NCI-H187 treated with DMSO at 0.1 percent for 48 hours (cell line): ENCODE results near the gene DNAJC30.

Source experiments
- DNase-seq: peaks from one replicate; lab custom pipeline; 2025; lab: John Stamatoyannopoulos, UW

The DNAJC30 gene

DNA sequence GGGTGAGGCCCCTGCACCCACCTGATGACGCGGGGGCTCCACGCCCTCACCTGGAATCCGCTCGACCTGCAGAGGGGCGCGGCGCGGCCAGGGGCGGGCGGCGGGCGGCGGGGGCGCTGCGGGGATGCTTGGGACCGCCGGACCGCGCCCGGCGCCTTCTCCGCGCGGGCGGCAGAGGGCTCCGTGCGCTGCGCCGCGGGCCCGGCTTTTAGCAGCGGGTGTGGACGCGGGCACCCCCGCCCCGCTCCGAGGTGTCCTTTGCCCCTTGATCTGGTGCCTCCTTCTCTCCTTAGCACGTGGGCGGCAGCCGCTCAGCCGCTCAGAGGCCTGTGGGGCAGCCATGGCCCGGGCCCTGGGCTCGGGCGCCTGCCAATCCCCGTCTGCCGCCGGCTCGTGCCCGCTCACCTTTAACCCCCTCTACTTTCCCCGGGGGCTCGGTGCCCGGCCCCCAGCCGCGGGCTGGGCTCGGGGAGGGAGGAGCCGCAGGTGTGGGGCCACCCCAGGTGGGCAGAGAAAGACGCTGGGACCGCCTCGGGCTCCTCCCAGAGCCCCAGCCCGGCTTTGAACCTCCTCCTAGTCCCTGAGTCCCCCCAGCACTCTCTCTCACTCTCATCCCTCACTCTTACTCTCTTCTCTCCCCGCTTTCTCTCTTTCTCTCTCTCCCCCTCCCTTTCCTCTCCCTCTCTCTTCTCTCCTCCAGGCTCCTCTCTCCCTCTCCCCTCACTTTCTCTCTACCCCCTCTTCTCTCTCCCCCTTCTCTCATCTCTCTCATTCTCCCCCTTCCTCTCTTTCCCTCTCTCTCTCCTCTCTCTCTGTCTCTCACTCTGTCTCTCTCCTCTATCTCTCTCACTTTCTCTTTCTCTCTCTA, 35.3 kb downstream of the DNAJC30 start:
- no peak for DNase-seq

GRCh38 chr7:73646785-73647724, 36.2 kb downstream of the DNAJC30 start:
- no peak for DNase-seq

DNA sequence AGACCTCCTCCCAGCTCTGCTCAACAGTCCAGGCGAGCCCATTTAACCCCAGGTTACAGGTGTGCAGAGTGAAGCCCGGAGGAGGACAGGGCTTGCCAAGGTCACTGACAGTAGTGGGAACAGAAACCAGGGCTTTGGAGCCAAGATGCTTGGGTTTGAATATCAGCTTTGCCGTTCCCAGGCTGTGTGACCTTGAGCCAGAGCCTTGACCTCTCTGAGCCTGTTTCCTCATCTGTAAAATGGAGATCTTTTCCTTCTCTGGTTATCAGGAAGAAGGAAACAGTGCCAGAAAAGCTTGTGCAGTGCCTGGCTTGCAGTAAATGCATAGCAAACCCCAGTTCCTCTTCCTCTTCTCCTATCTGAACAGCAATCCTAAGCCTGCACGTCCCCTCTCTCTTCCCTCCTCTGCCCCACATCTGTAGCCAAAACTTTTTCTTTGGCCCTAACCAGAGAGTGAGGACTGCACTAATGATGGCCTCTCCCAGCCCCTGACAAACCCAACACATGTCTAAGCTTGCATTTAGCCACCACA, 37.5 kb downstream of the DNAJC30 start:
- DNase-seq: no peak

GRCh38 chr7:73644688-73645286, 38.5 kb downstream of the DNAJC30 start:
- no peak for DNase-seq

GRCh38 chr7:73642834-73643233, 40.4 kb downstream of the DNAJC30 start:
- no peak for DNase-seq

DNA sequence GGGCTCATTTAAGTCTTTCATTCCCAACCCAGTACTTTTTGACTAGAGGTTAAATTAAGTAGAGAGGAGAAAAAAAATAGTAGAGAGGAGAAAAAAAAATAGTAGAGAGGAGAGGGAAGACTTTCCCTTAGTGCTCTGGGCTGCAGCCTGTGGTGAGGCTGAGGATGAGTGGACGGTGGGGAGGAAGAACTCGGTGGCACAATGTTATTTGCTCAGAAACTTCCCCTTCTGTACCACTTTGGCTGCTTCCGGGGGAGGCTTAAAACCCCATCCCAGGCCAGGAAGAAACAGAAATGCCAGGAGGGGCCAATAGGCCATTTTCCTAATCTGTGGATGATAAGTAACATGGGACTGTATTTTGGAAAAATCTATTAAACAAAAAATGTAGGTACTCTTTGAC, 44.3 kb downstream of the DNAJC30 start:
- DNase-seq: no peak

GRCh38 chr7:73635428-73636200, 47.6 kb downstream of the DNAJC30 start:
- DNase-seq: no peak

GRCh38 chr7:73633844-73634243, 49.4 kb downstream of the DNAJC30 start:
- no peak for DNase-seq

- no peak for DNase-seq
Measured at GRCh38 chr7:73633323-73633722, 49.9 kb downstream of the DNAJC30 start.

GRCh38 chr7:73631558-73631957, 51.7 kb downstream of the DNAJC30 start:
- DNase-seq: no peak
